Activated naive CD8-positive, alpha-beta T cell treated with anti-CD3 and anti-CD28 coated beads, Interleukin-2, amount 10 ng/mL, durations not matched to agents 7 days and 5 days (primary cell): Measurements from ENCODE around the gene SPAG16. TPM values are rescaled to one million over a fixed set of nuclear protein-coding genes. Genes with fewer than 3 reads are reported as not detected.

Experiments
- ATAC-seq: fragments of 150-1000 bp; cut with Tn5 transposase; one replicate; pipeline ENCODE4 v1.10.0; 2021; ENCODE audit warnings: low read depth, moderate library complexity
- POLR2A ChIA-PET: fragments of 350-600 bp; sonication (Branson Sonifier 250); formaldehyde crosslinking; loops from one replicate; lab custom pipeline; 2021; ENCODE audit warnings: antibody characterized with exemption; lab: Charles Lee
- DNase-seq: peaks from one replicate; pipeline ENCODE4 v3.0.0; 2021
- H3K27ac Mint-ChIP-seq: one replicate; pipeline ENCODE4 v1.8.0; 2022; ENCODE audit warnings: mild to moderate bottlenecking, mixed read lengths
- H3K27me3 Mint-ChIP-seq: one replicate; pipeline ENCODE4 v1.8.0; 2022; ENCODE audit warnings: mild to moderate bottlenecking, moderate library complexity, mixed read lengths
- H3K36me3 Mint-ChIP-seq: one replicate; pipeline ENCODE4 v1.8.0; 2021; ENCODE audit warnings: mild to moderate bottlenecking, mixed read lengths
- H3K4me1 Mint-ChIP-seq: one replicate; pipeline ENCODE4 v1.8.0; 2021; ENCODE audit warnings: mixed read lengths
- H3K4me3 Mint-ChIP-seq: one replicate; pipeline ENCODE4 v1.8.0; 2022; ENCODE audit warnings: mild to moderate bottlenecking, moderate library complexity, mixed read lengths
- H3K9me3 Mint-ChIP-seq: one replicate; pipeline ENCODE4 v1.8.0; 2021; ENCODE audit warnings: mixed read lengths
- total RNA-seq, 2 experiments: library from RNA; stranded (reverse); gene quantifications; one replicate each; pipeline ENCODE4 v1.2.3, GENCODE V29; 2021

Gene SPAG16
- total RNA-seq, 2 experiments from 2014 or later: 10.9 to 12.6 TPM

DNA sequence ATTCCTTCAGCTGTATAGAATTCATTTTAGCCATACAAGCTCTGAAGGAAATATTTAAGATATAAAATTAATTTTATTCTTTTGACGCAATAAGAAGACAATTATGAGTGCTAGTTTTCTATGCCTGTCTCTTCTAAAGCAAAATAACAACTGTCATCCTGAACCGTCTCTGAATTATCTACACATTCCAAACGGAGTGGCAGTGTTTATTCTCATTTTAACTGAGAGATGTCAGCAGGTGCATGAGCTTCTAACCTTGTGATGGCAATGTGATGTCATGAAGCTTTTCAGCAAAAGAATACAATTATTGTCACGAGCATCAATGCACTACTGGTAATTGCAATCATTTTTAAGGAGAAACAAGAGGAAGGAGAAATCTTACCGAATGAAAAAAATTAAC is 274.8 kb downstream of the SPAG16 start:
- no peak overlapping the region for H3K27ac Mint-ChIP-seq
- DNase-seq: no peak
- H3K4me1 Mint-ChIP-seq: no peaks in the 10 kb centered on the region
- POLR2A ChIA-PET: no interaction called here
- H3K9me3 Mint-ChIP-seq: peaks cover 3% of the 10 kb centered on the region
- ATAC-seq: no peak
- no peaks in the 10 kb centered on the region for H3K27me3 Mint-ChIP-seq
- H3K4me3 Mint-ChIP-seq: no peak overlapping the region
- no peaks in the 10 kb centered on the region for H3K36me3 Mint-ChIP-seq

GRCh38 chr2:213561759-213562158 is 277.5 kb downstream of the SPAG16 start:
- POLR2A ChIA-PET: no interaction called here
- no peak overlapping the region for H3K27ac Mint-ChIP-seq
- no peaks in the 10 kb centered on the region for H3K36me3 Mint-ChIP-seq
- H3K4me3 Mint-ChIP-seq: no peak overlapping the region
- H3K27me3 Mint-ChIP-seq: no peaks in the 10 kb centered on the region
- no peaks in the 10 kb centered on the region for H3K4me1 Mint-ChIP-seq
- H3K9me3 Mint-ChIP-seq: peaks cover 2% of the 10 kb centered on the region
- DNase-seq (no peak), ATAC-seq (no peak)

GRCh38 chr2:213562539-213563180 is 278.4 kb downstream of the SPAG16 start:
- H3K4me3 Mint-ChIP-seq: no peak overlapping the region
- no peak overlapping the region for H3K27ac Mint-ChIP-seq
- ATAC-seq (no peak), DNase-seq (no peak)
- peaks cover 2% of the 10 kb centered on the region for H3K9me3 Mint-ChIP-seq
- no peaks in the 10 kb centered on the region for H3K27me3 Mint-ChIP-seq
- H3K4me1 Mint-ChIP-seq: no peaks in the 10 kb centered on the region
- POLR2A ChIA-PET: no interaction called here
- H3K36me3 Mint-ChIP-seq: no peaks in the 10 kb centered on the region

DNA sequence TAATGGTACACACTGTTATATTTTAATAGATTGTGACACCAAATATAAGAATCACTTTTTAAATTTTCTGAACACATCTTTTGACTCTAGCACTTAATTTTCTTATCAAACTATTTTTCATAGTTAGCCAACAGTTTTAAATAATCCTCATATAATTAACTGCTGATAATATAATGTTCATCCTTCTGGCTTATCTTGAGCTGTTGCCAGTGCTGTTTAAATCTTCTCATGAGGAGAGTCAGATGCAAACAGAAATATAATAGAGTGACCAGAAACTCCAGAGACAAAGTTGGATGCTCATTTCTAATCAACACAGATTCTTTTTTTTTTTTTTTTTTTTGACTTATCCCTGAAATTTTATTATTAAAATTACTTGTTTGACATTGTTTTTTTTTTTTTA is 282.6 kb downstream of the SPAG16 start:
- POLR2A ChIA-PET: no interaction called here
- Mint-ChIP-seq H3K4me3 (no peak overlapping the region), H3K27ac (no peak overlapping the region), H3K27me3 (no peaks in the 10 kb centered on the region), H3K4me1 (no peaks in the 10 kb centered on the region), H3K36me3 (no peaks in the 10 kb centered on the region), H3K9me3 (peaks cover 2% of the 10 kb centered on the region)
- no peak for DNase-seq
- no peak for ATAC-seq

- POLR2A ChIA-PET: no interaction called here
- no peak for DNase-seq
- H3K27ac Mint-ChIP-seq: no peak overlapping the region
- no peak for ATAC-seq
- H3K27me3 Mint-ChIP-seq: no peaks in the 10 kb centered on the region
- H3K9me3 Mint-ChIP-seq: no peaks in the 10 kb centered on the region
- no peaks in the 10 kb centered on the region for H3K36me3 Mint-ChIP-seq
- no peak overlapping the region for H3K4me3 Mint-ChIP-seq
- no peaks in the 10 kb centered on the region for H3K4me1 Mint-ChIP-seq
Measured at GRCh38 chr2:213609570-213610170, 325.4 kb downstream of the SPAG16 start.

DNA sequence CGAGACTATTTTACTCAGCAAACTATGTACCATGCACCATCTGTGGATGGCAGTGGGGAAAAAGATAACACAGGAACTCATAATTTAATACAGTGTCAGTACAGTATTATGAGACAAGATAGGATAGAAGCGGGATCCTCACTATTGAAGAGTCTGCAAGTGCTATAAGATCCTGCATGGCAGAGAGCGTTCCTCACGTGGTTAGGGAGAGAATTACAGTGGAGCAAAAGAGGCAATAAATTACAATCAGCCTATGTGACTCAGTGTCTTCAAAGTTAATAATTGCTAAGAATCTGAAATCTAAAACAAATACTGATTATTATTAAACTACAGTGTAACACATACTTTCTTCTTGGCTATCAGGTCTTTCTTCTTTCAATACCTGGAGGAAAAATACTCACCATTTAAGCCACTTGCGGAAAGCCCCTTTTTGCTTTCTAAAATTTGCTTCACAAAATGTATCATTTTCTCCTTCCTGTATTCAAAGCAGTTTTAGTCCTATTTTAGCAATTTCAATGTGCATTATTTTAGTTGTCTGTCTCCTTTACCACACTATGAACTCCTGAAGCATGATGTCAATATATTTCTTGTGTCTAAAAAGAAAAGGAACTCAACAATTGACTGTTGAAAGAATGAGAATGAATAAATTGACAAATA is 342.9 kb downstream of the SPAG16 start:
- ATAC-seq (no peak), DNase-seq (no peak)
- H3K27me3 Mint-ChIP-seq: no peaks in the 10 kb centered on the region
- H3K4me1 Mint-ChIP-seq: no peaks in the 10 kb centered on the region
- H3K4me3 Mint-ChIP-seq: no peak overlapping the region
- peaks cover 2% of the 10 kb centered on the region for H3K9me3 Mint-ChIP-seq
- no peaks in the 10 kb centered on the region for H3K36me3 Mint-ChIP-seq
- H3K27ac Mint-ChIP-seq: no peak overlapping the region
- POLR2A ChIA-PET: no interaction called here

DNA sequence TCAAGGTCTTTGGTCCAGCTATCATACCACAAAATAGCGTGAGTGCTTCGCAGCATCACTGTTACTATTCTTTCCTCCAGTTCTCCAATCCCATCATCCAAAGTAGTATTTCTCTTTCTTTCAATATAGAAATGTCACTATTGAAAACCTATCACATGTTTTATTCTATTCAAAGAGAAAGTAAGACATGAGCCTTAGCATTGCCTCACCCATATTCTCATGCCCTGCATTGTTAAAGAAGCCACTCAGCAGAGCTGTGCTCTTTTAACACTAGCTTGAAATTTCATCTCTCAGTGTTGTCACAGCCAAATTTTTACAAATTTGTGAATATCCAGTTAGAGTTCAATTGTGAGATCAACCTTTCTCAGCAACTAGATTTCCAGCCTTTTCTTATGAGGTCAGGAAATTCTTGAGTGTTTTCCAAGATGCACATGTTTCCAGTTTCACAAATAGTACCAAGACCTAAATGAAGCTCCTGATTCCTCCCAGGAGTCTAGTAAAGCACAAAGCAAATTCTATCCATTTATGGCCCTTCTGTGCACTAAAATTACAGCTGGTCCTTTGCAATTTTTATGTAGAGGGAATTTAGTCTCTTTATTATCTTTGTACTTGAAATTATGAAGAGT is 343.7 kb downstream of the SPAG16 start:
- ATAC-seq (no peak), DNase-seq (no peak)
- no peak overlapping the region for H3K27ac Mint-ChIP-seq
- peaks cover 5% of the 10 kb centered on the region for H3K9me3 Mint-ChIP-seq
- POLR2A ChIA-PET: no interaction called here
- H3K36me3 Mint-ChIP-seq: no peaks in the 10 kb centered on the region
- H3K4me3 Mint-ChIP-seq: no peak overlapping the region
- no peaks in the 10 kb centered on the region for H3K27me3 Mint-ChIP-seq
- H3K4me1 Mint-ChIP-seq: no peaks in the 10 kb centered on the region

DNA sequence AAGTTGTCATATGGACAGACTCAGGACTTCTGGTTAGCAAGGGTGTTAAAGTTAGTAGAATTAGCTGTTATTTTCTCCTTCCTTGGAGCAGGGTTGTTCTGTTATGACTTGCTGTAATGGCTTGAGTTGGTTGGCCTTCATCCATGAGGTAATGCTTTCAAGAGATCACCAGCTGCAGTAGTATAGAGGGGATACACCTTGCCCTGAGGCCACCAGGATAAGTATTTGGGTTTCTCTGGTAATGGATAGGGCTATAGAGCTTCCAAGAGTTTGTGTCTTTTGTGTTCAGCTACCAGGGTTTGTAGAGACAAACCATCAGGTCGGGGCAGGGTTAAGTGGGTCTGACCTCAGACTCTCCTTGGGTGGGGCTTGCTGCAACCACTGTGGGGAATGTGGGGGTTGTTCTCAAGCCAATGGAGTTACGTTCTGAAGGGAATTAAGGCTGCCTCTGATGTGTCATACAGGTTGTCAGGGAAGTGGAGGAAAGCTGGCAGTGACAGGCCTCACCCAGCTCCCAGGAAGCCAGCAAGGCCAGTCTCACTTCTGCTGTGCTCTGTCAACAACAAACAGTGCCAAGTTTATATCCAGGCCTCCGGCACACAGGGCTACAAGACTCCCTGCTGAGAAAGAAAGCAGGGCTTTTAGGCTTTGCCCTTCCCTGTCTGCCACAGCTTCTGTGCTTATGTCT is 356.6 kb downstream of the SPAG16 start:
- DNase-seq: no peak
- peaks cover under 1% of the 10 kb centered on the region for H3K9me3 Mint-ChIP-seq
- H3K27me3 Mint-ChIP-seq: no peaks in the 10 kb centered on the region
- no peak overlapping the region for H3K27ac Mint-ChIP-seq
- H3K4me1 Mint-ChIP-seq: no peaks in the 10 kb centered on the region
- ATAC-seq: no peak
- H3K36me3 Mint-ChIP-seq: no peaks in the 10 kb centered on the region
- POLR2A ChIA-PET: no interaction called here
- no peak overlapping the region for H3K4me3 Mint-ChIP-seq

DNA sequence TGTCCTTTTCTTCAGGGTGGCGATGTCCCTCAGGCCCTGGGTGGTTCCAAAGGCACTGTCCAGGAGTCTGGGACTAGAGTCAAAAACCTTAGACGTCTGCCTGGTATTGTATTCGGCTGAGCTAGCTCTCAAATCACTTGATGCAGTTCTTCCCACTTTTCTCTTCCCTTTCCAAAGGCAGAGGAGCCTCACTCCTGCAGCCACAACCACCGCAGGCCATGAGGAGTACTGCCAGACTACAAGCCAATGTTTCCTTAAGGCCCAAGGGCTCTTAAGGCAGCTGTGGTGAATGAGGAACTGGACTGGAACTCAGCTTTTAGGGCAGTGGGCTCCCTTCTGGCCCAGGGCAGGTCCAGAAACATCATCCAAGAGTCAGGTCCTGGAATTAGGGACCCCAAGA is 360.7 kb downstream of the SPAG16 start:
- no peak for DNase-seq
- POLR2A ChIA-PET: no interaction called here
- Mint-ChIP-seq H3K4me3 (no peak overlapping the region), H3K9me3 (no peaks in the 10 kb centered on the region), H3K4me1 (no peaks in the 10 kb centered on the region), H3K27me3 (no peaks in the 10 kb centered on the region), H3K36me3 (no peaks in the 10 kb centered on the region), H3K27ac (no peak overlapping the region)
- no peak for ATAC-seq

DNA sequence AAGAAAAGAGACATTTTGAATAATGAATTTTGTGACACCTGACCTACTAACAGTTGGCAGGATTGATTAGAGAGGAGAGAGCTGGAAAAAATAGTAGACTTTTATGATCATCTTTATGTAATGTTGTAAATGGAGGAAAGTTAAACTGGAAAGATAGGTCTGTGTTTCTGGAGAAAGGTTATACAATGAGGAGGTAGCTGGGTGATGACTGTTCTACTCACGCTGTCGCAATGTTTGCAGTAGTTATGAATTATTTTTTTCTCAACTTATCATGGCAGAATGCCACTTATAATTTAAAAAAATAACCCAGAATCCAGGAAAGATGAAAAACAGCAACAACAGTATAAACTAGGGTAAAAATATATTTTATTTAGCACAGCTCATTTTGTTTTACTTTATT is 364.9 kb downstream of the SPAG16 start:
- no peaks in the 10 kb centered on the region for H3K27me3 Mint-ChIP-seq
- no peak for DNase-seq
- H3K4me1 Mint-ChIP-seq: no peaks in the 10 kb centered on the region
- no peak overlapping the region for H3K4me3 Mint-ChIP-seq
- no peaks in the 10 kb centered on the region for H3K36me3 Mint-ChIP-seq
- H3K27ac Mint-ChIP-seq: no peak overlapping the region
- POLR2A ChIA-PET: no interaction called here
- ATAC-seq: no peak
- no peaks in the 10 kb centered on the region for H3K9me3 Mint-ChIP-seq

DNA sequence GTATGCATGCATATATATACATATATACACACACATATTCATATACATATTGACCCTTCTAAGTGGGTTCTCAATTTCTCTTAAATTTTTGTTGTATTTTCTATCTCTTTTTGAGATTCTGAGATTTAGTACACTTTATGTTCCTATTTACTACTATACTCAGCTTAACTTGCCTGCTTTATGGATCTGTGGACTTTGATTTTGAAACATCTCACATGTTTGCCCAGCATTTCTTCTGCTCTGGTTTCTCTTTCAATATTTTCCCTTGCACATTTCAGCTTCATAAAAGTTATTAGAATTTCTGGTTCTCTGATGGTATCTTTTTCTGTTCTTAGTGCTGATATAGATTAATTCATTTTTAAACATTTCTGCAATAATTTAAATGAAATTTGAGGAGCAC is 380.6 kb downstream of the SPAG16 start:
- Mint-ChIP-seq H3K27ac (no peak overlapping the region), H3K36me3 (no peaks in the 10 kb centered on the region), H3K4me3 (no peak overlapping the region), H3K4me1 (no peaks in the 10 kb centered on the region), H3K9me3 (peaks cover 2% of the 10 kb centered on the region), H3K27me3 (no peaks in the 10 kb centered on the region)
- DNase-seq (no peak), ATAC-seq (no peak)
- POLR2A ChIA-PET: no interaction called here

DNA sequence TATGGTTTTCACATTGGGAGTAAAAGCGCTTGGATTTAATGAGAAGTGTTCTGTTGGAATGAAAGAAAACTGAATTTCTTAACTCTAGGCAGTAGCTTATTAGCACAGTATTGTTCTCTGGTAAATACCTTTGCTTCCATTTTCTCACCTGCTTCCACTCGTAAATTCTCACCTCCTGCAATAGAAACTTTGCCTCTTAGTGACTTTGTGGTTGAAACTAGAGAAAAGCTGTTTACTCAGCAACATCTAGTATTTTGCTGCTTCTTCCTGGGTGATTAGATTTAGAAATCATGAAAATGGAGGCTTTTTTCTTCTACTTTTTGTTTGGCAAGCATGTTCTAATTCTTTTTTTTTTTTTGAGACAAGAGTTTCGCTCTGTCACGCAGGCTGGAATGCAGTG is 385.4 kb downstream of the SPAG16 start:
- H3K9me3 Mint-ChIP-seq: peaks cover 5% of the 10 kb centered on the region
- ATAC-seq (no peak), DNase-seq (no peak)
- POLR2A ChIA-PET: no interaction called here
- H3K36me3 Mint-ChIP-seq: no peaks in the 10 kb centered on the region
- no peak overlapping the region for H3K4me3 Mint-ChIP-seq
- H3K27ac Mint-ChIP-seq: no peak overlapping the region
- no peaks in the 10 kb centered on the region for H3K4me1 Mint-ChIP-seq
- H3K27me3 Mint-ChIP-seq: no peaks in the 10 kb centered on the region

GRCh38 chr2:213678437-213679218 is 394.4 kb downstream of the SPAG16 start:
- POLR2A ChIA-PET: no interaction called here
- no peak for ATAC-seq
- no peak for DNase-seq
- no peaks in the 10 kb centered on the region for H3K4me1 Mint-ChIP-seq
- H3K27ac Mint-ChIP-seq: no peak overlapping the region
- H3K4me3 Mint-ChIP-seq: no peak overlapping the region
- peaks cover 1% of the 10 kb centered on the region for H3K9me3 Mint-ChIP-seq
- no peaks in the 10 kb centered on the region for H3K27me3 Mint-ChIP-seq
- no peaks in the 10 kb centered on the region for H3K36me3 Mint-ChIP-seq
